Prostate gland (tissue), 2 donors: ENCODE measurements around the gene VENTX. TPM values are rescaled to one million over a fixed set of nuclear protein-coding genes. Genes with fewer than 3 reads are reported as not detected.

Experiments
- DNase-seq: peaks from one replicate; pipeline ENCODE4 v3.0.0-alpha.2; 2019; ENCODE audit warnings: low spot score
- H3K27ac ChIP-seq, 2 donors: fragments of 200-600 bp; sonication (generic); 2 replicates each; pipeline ENCODE4 v1.5.1; 2017 to 2019
- H3K27me3 ChIP-seq: fragments of 200-600 bp; sonication (generic); replicated peaks from 2 replicates; pipeline ENCODE4 v1.5.1; 2019; ENCODE audit not compliant: insufficient read depth
- H3K36me3 ChIP-seq, 2 donors: fragments of 200-600 bp; sonication (generic); 1 replicate in 1 of 2; 2 replicates in 1 of 2; pipeline versions ENCODE4 v1.5.1 to v1.8.1; 2017 to 2019
- H3K4me1 ChIP-seq: fragments of 200-600 bp; sonication (generic); replicated peaks from 2 replicates; pipeline ENCODE4 v1.5.1; 2019
- H3K4me3 ChIP-seq, 2 donors: fragments of 200-600 bp; sonication (generic); 2 replicates each; pipeline ENCODE4 v1.5.1; 2017 to 2019
- H3K9me3 ChIP-seq: fragments of 200-600 bp; sonication (generic); 2 replicates; pipeline ENCODE4 v1.5.1; 2017
- CTCF ChIP-seq, 4 experiments: fragments of 200-600 bp in 2 of 4; fragments of 450-650 bp in 2 of 4; sonication (generic) in 2 of 4; IDR thresholded peaks; 1 replicate in 3 of 4; 2 replicates in 1 of 4; pipeline ENCODE4 v1.5.1; 2016 to 2019; ENCODE audit warnings: antibody characterized with exemption in 4 of 4, mild to moderate bottlenecking in 2 of 4, moderate library complexity in 2 of 4
- POLR2A ChIP-seq: fragments of 450-650 bp; IDR thresholded peaks from one replicate; pipeline ENCODE4 v1.6.1; 2016; ENCODE audit warnings: antibody characterized with exemption, mild to moderate bottlenecking
- POLR2AphosphoS5 ChIP-seq: sonication (generic); formaldehyde crosslinking; IDR thresholded peaks from one replicate; pipeline ENCODE4 v1.6.1; 2017; ENCODE audit warnings: antibody characterized with exemption
- WGBS: methylation state at CpG from one replicate; pipeline ENCODE4 v1.1.5; 2018; 5-methylcytosine and 5-hydroxymethylcytosine counted together
- intact Hi-C: fragments of 100-400 bp; cut with DNase I; formaldehyde crosslinking; loops from one replicate; pipeline ENCODE4 v1.14.2; 2022
- total RNA-seq, 2 donors: library from RNA; depleted of rRNA; stranded (reverse); fragments of >200 nt; gene quantifications; one replicate each; pipeline ENCODE4 v1.1.0, GENCODE V29; 2016

VENTX gene
- total RNA-seq, 2 donors from 2014 or later: 0.18 to 1.8 TPM

DNA sequence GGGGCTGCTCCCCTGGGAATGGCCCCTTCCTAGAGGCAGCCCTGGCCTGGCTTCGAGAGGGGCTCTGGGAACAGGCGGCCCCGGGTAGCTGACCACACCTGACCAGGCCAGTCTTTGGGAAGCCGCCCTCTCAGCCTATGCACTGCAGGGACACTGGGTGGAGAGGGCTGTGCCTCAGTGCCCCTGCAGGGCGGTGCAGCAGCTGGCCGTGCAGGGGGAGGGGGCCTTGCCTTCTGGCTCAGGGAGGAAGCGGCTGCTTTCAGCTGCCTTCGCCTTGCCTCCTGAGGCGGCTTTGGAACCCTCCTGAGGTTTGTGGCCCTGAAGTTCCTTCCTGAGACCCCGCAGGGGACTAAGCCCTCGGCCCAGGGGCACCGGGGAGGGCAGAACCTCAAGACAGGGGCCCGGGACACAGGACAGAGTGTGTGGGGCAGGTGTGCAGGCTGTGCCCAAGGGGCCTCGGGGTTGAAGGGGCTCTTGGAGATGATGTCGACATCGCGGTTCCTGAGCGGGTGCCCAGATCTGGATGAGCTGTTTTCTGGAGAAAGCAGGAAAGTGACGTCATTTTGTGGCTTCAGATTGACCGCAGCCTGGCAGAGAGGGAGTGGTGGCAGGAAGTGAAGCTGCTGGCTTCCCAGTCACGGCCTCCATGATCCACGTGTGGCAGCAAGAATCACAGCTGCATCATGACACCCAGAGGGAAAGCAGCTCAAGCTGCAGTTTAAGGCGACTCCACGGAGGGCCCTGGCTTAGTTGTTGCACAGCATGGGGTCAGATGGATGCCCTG lies 21.4 kb downstream of the VENTX start:
- Histone ChIP-seq H3K27ac (peak overlapping the region; percentile 69 to 74), H3K27me3 (no peaks in the 10 kb centered on the region), H3K4me1 (peaks cover 23% of the 10 kb centered on the region), H3K4me3 (no peak overlapping the region), H3K36me3 (no peaks in the 10 kb centered on the region), H3K9me3 (no peaks in the 10 kb centered on the region)
- peak; percentile 15 for DNase-seq
- 64% methylated on average over 23 of the region's 24 CpGs for WGBS
- intact Hi-C loops: no loop called here
- TF ChIP-seq POLR2A (no peak), POLR2AphosphoS5 (no peak), CTCF (IDR thresholded peaks at IDR 0.05) (no peak)

DNA sequence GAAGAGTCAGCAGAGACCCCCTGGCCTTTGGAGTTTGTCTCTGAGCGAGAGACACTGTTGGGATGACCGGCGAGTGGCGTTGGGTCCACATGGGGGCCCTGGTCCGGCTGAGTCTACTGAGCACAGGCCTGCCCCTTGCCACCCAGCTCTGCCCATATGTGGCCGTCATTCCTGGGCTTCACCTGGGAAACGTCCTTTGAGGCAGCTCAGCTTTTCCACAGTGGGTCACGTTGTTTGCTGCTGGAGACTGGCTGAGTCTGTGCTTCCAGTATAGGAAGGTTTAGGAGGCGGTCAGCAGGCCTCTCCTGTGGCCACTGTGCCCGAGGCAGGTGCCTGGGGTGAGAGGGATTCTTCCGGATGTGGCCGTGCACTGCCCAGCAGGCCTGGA lies 21.9 kb downstream of the VENTX start:
- intact Hi-C loops: no loop called here
- H3K36me3 ChIP-seq: no peaks in the 10 kb centered on the region
- peaks cover 23% of the 10 kb centered on the region for H3K4me1 ChIP-seq
- H3K4me3 ChIP-seq: no peak overlapping the region
- no peak for DNase-seq
- H3K27ac ChIP-seq: no peak overlapping the region
- WGBS: 73% methylated on average over 12 of the region's 12 CpGs
- no peaks in the 10 kb centered on the region for H3K27me3 ChIP-seq
- no peaks in the 10 kb centered on the region for H3K9me3 ChIP-seq
- TF ChIP-seq POLR2AphosphoS5 (no peak), POLR2A (no peak), CTCF (IDR thresholded peaks at IDR 0.05) (no peak)

- Histone ChIP-seq H3K36me3 (no peaks in the 10 kb centered on the region), H3K27me3 (no peaks in the 10 kb centered on the region), H3K4me3 (peak overlapping the region; percentile 75 to 84), H3K27ac (peak overlapping the region; percentile 85 to 91), H3K4me1 (peaks cover 23% of the 10 kb centered on the region), H3K9me3 (no peaks in the 10 kb centered on the region)
- WGBS: 39% methylated on average over 28 of the region's 50 CpGs
- peak; percentile 29 for DNase-seq
- intact Hi-C loops: no loop called here
- TF ChIP-seq POLR2AphosphoS5 (no peak), CTCF (IDR thresholded peaks at IDR 0.05) (no peak), POLR2A (no peak)
Observed at GRCh38 chr10:133260895-133261725, 23.5 kb downstream of the VENTX start.

DNA sequence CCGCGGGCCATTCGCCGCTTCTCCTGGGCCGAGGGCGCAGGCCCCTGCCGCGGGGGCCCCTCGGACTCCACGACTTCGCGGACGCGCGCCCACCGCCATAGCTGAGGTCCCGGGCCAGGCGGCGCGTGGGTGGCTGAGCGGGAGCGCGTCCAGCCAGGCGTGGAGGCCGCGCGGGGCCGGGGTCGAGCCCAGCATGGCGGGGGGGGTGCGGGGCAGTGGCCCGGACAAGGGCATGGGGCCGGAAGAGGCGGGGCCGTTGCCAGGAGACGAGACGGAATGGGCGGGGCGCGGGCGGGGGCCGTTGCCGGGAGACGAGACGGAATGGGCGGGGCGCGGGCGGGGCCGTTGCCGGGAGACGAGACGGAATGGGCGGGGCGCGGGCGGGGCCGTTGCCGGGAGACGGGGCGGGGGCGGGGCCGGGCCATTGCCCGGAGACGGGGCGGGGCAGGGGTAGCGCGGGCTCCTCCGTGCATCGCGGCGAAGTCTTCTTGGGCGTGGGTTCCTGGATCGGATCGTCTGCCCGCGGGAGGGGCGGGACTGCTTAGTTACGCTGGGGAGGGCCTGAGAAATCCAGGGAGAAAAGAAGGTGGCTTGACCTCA lies 24.2 kb downstream of the VENTX start:
- intact Hi-C loops: no loop called here
- Histone ChIP-seq H3K27me3 (no peaks in the 10 kb centered on the region), H3K9me3 (no peaks in the 10 kb centered on the region), H3K36me3 (no peaks in the 10 kb centered on the region), H3K4me1 (peaks cover 23% of the 10 kb centered on the region), H3K4me3 (peak overlapping the region; percentile 75 to 84), H3K27ac (peak overlapping the region; percentile 85 to 91)
- WGBS: 6% methylated on average over 32 of the region's 79 CpGs
- peak; percentile 89 for DNase-seq
- peak; percentile 55 for TF ChIP-seq POLR2A
- TF ChIP-seq CTCF (IDR thresholded peaks at IDR 0.05): no peak
